ENCODE results near the gene MBOAT2.

MBOAT2 gene

DNA sequence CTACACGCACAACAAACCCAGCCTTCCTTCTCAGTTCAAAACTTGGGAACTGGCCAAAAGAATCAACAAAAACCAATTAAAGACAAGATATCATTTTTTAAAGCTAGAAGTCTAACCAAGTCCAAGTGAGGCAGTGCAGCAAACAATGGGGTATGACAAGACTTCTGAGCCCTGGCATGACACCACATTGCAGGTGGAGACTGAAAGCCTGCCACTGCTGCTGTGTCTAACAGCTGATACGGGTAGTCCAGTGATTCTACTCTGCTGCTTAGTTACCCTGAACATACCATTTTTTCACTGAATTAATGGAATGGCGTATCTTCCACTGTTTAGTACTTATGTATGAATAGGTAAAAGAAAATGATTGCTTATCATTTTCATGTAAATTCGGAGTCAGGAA lies 118.7 kb downstream of the MBOAT2 start:
- Histone ChIP-seq H3K36me3 (ENCODE audit: control insufficient read depth, low read length) (no peaks in the 10 kb centered on the region), H3K4me3 (ENCODE audit: low read length) (no peak overlapping the region), H3K79me2 (ENCODE audit: control insufficient read depth, low read length) (no peaks in the 10 kb centered on the region), H4K20me1 (ENCODE audit: control insufficient read depth, insufficient read depth, low read depth, low read length) (no peaks in the 10 kb centered on the region), H3F3A (ENCODE audit: control insufficient read depth, insufficient read depth) (no peaks in the 10 kb centered on the region), H3K9me2 (replicated peaks; ENCODE audit: control insufficient read depth, low read length) (no peaks in the 10 kb centered on the region), H3K9me3 (ENCODE audit: control insufficient read depth, insufficient read depth, low read length) (no peaks in the 10 kb centered on the region), H3K4me1 (ENCODE audit: control insufficient read depth, low read length) (peaks cover 30% of the 10 kb centered on the region), H3K4me2 (ENCODE audit: low read length) (no peak overlapping the region), H3K27ac (ENCODE audit: low read depth, low read length) (no peak overlapping the region), H3K27me3 (ENCODE audit: control insufficient read depth, low read length) (no peaks in the 10 kb centered on the region)
- TF ChIP-seq, protein P1, sequence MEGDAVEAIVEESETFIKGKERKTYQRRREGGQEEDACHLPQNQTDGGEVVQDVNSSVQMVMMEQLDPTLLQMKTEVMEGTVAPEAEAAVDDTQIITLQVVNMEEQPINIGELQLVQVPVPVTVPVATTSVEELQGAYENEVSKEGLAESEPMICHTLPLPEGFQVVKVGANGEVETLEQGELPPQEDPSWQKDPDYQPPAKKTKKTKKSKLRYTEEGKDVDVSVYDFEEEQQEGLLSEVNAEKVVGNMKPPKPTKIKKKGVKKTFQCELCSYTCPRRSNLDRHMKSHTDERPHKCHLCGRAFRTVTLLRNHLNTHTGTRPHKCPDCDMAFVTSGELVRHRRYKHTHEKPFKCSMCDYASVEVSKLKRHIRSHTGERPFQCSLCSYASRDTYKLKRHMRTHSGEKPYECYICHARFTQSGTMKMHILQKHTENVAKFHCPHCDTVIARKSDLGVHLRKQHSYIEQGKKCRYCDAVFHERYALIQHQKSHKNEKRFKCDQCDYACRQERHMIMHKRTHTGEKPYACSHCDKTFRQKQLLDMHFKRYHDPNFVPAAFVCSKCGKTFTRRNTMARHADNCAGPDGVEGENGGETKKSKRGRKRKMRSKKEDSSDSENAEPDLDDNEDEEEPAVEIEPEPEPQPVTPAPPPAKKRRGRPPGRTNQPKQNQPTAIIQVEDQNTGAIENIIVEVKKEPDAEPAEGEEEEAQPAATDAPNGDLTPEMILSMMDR (IDR thresholded peaks at IDR 0.05; ENCODE audit: low read depth, low read length, poor library complexity, severe bottlenecking) = no peak
- no peak for TF ChIP-seq EZH2phosphoT487 (IDR thresholded peaks at IDR 0.05; ENCODE audit: borderline replicate concordance, low read length)

DNA sequence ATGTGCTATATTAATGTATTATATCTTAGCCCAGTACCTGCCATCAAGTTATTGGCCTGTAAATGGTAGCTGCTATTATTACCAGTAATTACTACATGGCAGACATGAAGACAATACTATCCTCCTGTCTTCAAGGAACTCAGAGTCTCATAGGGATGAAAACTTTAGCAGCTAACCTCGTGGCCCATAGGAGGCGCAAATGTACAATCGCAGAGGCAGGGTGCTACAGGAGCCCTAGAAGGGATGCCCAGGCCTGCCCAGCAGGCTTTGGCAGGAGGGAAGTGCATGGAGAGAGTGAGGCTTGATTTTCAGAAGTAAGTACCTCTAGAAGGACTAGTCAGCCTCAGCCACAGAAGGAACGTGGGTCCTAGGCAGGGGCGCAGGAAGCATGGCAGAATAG lies 121.4 kb downstream of the MBOAT2 start:
- H3K79me2 ChIP-seq (ENCODE audit: control insufficient read depth, low read length) = no peaks in the 10 kb centered on the region
- H4K20me1 ChIP-seq (ENCODE audit: control insufficient read depth, insufficient read depth, low read depth, low read length) = no peaks in the 10 kb centered on the region
- H3K27me3 ChIP-seq (ENCODE audit: control insufficient read depth, low read length) = no peaks in the 10 kb centered on the region
- no peaks in the 10 kb centered on the region for H3K36me3 ChIP-seq (ENCODE audit: control insufficient read depth, low read length)
- no peak for TF ChIP-seq EZH2phosphoT487 (IDR thresholded peaks at IDR 0.05; ENCODE audit: borderline replicate concordance, low read length)
- TF ChIP-seq, protein P1 (IDR thresholded peaks at IDR 0.05; ENCODE audit: low read depth, low read length, poor library complexity, severe bottlenecking) = peak; percentile 58
- no peaks in the 10 kb centered on the region for H3F3A ChIP-seq (ENCODE audit: control insufficient read depth, insufficient read depth)
- H3K9me2 ChIP-seq (replicated peaks; ENCODE audit: control insufficient read depth, low read length) = no peaks in the 10 kb centered on the region
- no peak overlapping the region for H3K4me2 ChIP-seq (ENCODE audit: low read length)
- peaks cover 19% of the 10 kb centered on the region for H3K4me1 ChIP-seq (ENCODE audit: control insufficient read depth, low read length)
- H3K4me3 ChIP-seq (ENCODE audit: low read length) = no peak overlapping the region
- no peak overlapping the region for H3K27ac ChIP-seq (ENCODE audit: low read depth, low read length)
- no peaks in the 10 kb centered on the region for H3K9me3 ChIP-seq (ENCODE audit: control insufficient read depth, insufficient read depth, low read length)

- Histone ChIP-seq H3K4me3 (ENCODE audit: low read length) (no peak overlapping the region), H3K9me3 (ENCODE audit: control insufficient read depth, insufficient read depth, low read length) (no peaks in the 10 kb centered on the region), H4K20me1 (ENCODE audit: control insufficient read depth, insufficient read depth, low read depth, low read length) (no peaks in the 10 kb centered on the region), H3F3A (ENCODE audit: control insufficient read depth, insufficient read depth) (no peaks in the 10 kb centered on the region), H3K79me2 (ENCODE audit: control insufficient read depth, low read length) (no peaks in the 10 kb centered on the region), H3K4me2 (ENCODE audit: low read length) (no peak overlapping the region), H3K4me1 (ENCODE audit: control insufficient read depth, low read length) (0 out of 2 replicates have a peak, but pooled peaks cover 7% of the 10 kb centered on the region), H3K27ac (ENCODE audit: low read depth, low read length) (no peak overlapping the region), H3K27me3 (ENCODE audit: control insufficient read depth, low read length) (no peaks in the 10 kb centered on the region), H3K9me2 (replicated peaks; ENCODE audit: control insufficient read depth, low read length) (no peaks in the 10 kb centered on the region), H3K36me3 (ENCODE audit: control insufficient read depth, low read length) (no peaks in the 10 kb centered on the region)
- TF ChIP-seq, protein P1 (IDR thresholded peaks at IDR 0.05; ENCODE audit: low read depth, low read length, poor library complexity, severe bottlenecking) = no peak
- TF ChIP-seq EZH2phosphoT487 (IDR thresholded peaks at IDR 0.05; ENCODE audit: borderline replicate concordance, low read length) = no peak
These were observed 125.6 kb downstream of the MBOAT2 start for GRCh38 chr2:8877894-8878293.
